Prostate gland (tissue), 2 donors: Measurements from ENCODE around the gene LIMK1. TPM values are rescaled to one million over a fixed set of nuclear protein-coding genes. Genes with fewer than 3 reads are reported as not detected.
A peak's percentile ranks its signal among the peaks of the same experiment; 100 is the strongest.

Experiments used
- DNase-seq: peaks from one replicate; pipeline ENCODE4 v3.0.0-alpha.2; 2019; ENCODE audit warnings: low spot score
- H3K27ac ChIP-seq, 2 donors: fragments of 200-600 bp; sonication (generic); 2 replicates each; pipeline ENCODE4 v1.5.1; 2017 to 2019
- H3K27me3 ChIP-seq: fragments of 200-600 bp; sonication (generic); replicated peaks from 2 replicates; pipeline ENCODE4 v1.5.1; 2019; ENCODE audit not compliant: insufficient read depth
- H3K36me3 ChIP-seq, 2 donors: fragments of 200-600 bp; sonication (generic); 1 replicate in 1 of 2; 2 replicates in 1 of 2; pipeline versions ENCODE4 v1.5.1 to v1.8.1; 2017 to 2019
- H3K4me1 ChIP-seq: fragments of 200-600 bp; sonication (generic); replicated peaks from 2 replicates; pipeline ENCODE4 v1.5.1; 2019
- H3K4me3 ChIP-seq, 2 donors: fragments of 200-600 bp; sonication (generic); 2 replicates each; pipeline ENCODE4 v1.5.1; 2017 to 2019
- H3K9me3 ChIP-seq: fragments of 200-600 bp; sonication (generic); 2 replicates; pipeline ENCODE4 v1.5.1; 2017
- POLR2A ChIP-seq: fragments of 450-650 bp; IDR thresholded peaks from one replicate; pipeline ENCODE4 v1.6.1; 2016; ENCODE audit warnings: antibody characterized with exemption, mild to moderate bottlenecking
- POLR2AphosphoS5 ChIP-seq: sonication (generic); formaldehyde crosslinking; IDR thresholded peaks from one replicate; pipeline ENCODE4 v1.6.1; 2017; ENCODE audit warnings: antibody characterized with exemption
- WGBS: methylation state at CpG from one replicate; pipeline ENCODE4 v1.1.5; 2018; 5-methylcytosine and 5-hydroxymethylcytosine counted together
- intact Hi-C: fragments of 100-400 bp; cut with DNase I; formaldehyde crosslinking; loops from one replicate; pipeline ENCODE4 v1.14.2; 2022
- total RNA-seq, 2 donors: library from RNA; depleted of rRNA; stranded (reverse); fragments of >200 nt; gene quantifications; one replicate each; pipeline ENCODE4 v1.1.0, GENCODE V29; 2016
- TF ChIP-seq, protein P1 (sequence below), 4 experiments: fragments of 200-600 bp in 2 of 4; fragments of 450-650 bp in 2 of 4; sonication (generic) in 2 of 4; IDR thresholded peaks; 1 replicate in 3 of 4; 2 replicates in 1 of 4; pipeline ENCODE4 v1.5.1; 2016 to 2019; ENCODE audit warnings: antibody characterized with exemption in 4 of 4, mild to moderate bottlenecking in 2 of 4, moderate library complexity in 2 of 4

LIMK1 gene
- total RNA-seq = 10 to 100 TPM; 12.8 to 41.2 TPM

DNA sequence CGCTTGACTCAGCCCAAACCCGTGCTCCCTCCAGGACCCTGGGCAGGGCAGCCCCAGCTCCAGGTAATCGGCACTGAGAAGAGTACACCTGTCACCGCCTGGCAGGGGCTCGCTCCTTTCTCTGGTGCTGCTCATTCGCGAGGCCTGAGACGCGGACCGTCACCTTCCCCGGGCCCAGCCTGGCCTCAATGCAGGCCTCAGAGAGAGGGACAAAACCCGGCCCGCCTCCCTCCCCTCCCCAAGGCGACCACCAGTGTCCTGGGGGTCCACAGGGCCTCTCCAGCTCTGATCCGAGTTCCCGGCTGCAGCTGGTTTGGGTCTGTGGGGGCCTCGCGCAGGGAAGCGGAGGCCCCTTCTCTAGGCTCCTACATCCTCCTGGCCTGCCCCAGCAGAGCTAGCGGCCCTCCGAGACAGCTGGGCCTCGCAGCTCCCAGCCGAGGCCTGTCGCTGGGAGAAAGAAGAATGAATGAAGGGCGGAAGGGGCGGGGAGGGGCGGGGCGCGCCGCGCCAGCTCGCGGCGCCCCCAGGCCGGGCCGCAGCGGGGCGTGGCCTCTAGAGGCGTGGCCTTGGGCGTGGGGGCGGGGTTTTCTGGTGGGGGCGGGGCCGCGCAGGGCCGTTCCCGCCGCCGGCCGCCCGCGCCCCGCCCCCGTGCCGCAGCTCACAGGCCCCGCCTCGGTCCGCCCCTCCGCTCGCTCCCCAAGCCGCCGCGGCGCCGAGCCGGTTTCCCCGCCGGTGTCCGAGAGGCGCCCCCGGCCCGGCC, at the start of gene LIMK1:
Gene LIMK1, plus strand, starts transcription at position 688 of the 760 bp plus-strand sequence. CDS start 187 bp downstream, outside the sequence.
- H3K27ac ChIP-seq = peak within 1 kb of the TSS; percentile 55 to 67
- WGBS = 12% methylated on average over 28 of the region's 71 CpGs
- intact Hi-C loops = no loop called here

DNA sequence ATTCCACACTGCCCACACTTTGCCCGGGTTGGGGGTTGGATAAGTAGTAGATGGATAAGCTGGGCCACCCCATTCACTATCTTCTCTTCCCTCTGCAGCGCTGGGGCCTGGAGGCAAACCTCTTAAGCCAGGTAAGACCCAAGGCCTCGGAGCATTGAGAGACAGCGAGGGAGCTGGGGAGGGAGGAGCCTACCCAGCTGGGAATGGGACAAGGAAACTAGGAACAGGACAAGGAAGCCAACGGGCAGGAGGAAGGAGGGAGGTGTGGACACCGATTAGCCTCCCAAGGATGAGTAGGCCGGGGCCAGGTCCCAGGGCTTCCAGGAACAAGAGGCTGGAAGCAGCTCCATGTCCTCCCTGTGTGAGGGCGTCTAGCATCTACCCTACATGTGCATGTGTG, 46.0 kb upstream of the LIMK1 start:
- peak overlapping the region in 1 of 2 donors; percentile 4 for H3K27ac ChIP-seq
- peaks cover 5% of the 10 kb centered on the region for H3K4me1 ChIP-seq
- intact Hi-C loops = no loop called here
- H3K27me3 ChIP-seq = no peaks in the 10 kb centered on the region
- DNase-seq = no peak
- TF ChIP-seq, protein P1, sequence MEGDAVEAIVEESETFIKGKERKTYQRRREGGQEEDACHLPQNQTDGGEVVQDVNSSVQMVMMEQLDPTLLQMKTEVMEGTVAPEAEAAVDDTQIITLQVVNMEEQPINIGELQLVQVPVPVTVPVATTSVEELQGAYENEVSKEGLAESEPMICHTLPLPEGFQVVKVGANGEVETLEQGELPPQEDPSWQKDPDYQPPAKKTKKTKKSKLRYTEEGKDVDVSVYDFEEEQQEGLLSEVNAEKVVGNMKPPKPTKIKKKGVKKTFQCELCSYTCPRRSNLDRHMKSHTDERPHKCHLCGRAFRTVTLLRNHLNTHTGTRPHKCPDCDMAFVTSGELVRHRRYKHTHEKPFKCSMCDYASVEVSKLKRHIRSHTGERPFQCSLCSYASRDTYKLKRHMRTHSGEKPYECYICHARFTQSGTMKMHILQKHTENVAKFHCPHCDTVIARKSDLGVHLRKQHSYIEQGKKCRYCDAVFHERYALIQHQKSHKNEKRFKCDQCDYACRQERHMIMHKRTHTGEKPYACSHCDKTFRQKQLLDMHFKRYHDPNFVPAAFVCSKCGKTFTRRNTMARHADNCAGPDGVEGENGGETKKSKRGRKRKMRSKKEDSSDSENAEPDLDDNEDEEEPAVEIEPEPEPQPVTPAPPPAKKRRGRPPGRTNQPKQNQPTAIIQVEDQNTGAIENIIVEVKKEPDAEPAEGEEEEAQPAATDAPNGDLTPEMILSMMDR (IDR thresholded peaks at IDR 0.05) = no peak
- TF ChIP-seq POLR2AphosphoS5 = no peak
- TF ChIP-seq POLR2A = no peak
- 79% methylated on average over 8 of the region's 8 CpGs for WGBS
- no peak overlapping the region for H3K4me3 ChIP-seq
- H3K36me3 ChIP-seq = no peaks in the 10 kb centered on the region
- no peaks in the 10 kb centered on the region for H3K9me3 ChIP-seq

More for the DNA sequence above, at the start of gene LIMK1:
- Histone ChIP-seq H3K9me3 (no peaks in the 10 kb centered on the region), H3K36me3 (no peaks in the 10 kb centered on the region), H3K27me3 (no peaks in the 10 kb centered on the region), H3K4me3 (peak within 1 kb of the TSS; percentile 66 to 70), H3K4me1 (peaks cover 3% of the 10 kb centered on the region)
- TF ChIP-seq POLR2A = peak; percentile 19
- TF ChIP-seq, protein P1 (IDR thresholded peaks at IDR 0.05) = no peak
- TF ChIP-seq POLR2AphosphoS5 = no peak
- DNase-seq = peak; percentile 74

DNA sequence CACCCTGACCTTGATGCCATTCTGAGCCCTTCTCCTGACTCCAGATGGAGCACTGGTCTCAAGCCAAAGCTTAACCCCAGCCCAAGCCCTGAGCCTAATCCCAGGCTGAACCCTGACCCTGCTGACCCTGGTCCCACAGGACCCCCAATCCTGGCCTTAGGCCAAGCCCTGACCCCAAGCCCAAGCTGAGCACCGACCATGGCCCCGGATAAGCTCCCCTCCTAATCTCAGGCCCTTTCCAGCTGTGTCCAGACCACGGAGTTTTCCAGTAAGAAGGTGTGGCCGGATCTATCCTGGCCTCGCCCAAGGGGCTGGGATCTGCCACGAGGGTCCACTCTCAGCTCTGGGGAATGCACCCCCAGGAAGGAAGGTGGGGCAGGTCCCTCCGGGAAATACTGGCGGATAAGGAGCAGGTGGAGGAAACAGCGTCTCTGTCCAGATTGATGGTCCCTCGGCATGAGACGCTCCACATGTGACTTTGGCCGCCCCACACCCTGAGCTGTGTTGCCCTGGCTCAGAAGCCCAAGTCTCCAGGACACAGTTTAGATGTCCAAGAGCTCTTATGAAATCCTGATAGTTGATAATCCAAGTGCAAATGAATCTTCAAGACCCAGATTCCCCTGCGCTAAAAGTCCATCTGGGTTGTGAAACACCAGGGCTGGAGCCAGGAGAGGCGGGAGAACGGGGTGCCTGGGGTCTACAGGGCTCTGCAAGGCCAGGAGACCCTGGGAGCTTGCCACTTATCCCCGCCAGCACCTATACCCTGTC, 45.2 kb upstream of the LIMK1 start:
- no peak for DNase-seq
- TF ChIP-seq POLR2A (no peak), POLR2AphosphoS5 (peak; percentile 33)
- TF ChIP-seq, protein P1 (IDR thresholded peaks at IDR 0.05) = no peak
- H3K4me1 ChIP-seq = peaks cover 8% of the 10 kb centered on the region
- H3K9me3 ChIP-seq = no peaks in the 10 kb centered on the region
- no peaks in the 10 kb centered on the region for H3K27me3 ChIP-seq
- H3K27ac ChIP-seq = peak overlapping the region; percentile 4 to 51
- WGBS = 77% methylated on average over 16 of the region's 16 CpGs
- intact Hi-C loops = no loop called here
- no peak overlapping the region for H3K4me3 ChIP-seq
- no peaks in the 10 kb centered on the region for H3K36me3 ChIP-seq

DNA sequence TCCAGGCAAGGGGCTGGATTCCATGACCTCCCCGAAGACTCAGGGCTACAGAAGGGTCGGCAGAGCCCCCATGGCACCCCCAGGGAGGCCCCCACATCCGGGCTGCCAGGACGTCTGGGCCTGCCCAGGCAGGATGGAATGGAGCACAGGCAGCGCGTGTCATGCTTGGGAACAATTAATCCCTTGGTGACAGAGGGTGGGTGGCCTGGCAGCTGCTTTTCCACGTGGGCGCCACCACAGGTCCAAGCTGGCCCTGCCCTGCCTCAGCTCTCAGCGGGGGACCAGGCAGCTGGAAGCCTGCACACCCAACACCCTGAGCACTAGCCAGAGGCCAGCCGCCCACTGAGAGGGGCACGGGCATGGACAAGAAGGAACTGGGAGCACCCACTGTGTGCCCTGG, 44.3 kb upstream of the LIMK1 start:
- 52% methylated on average over 9 of the region's 11 CpGs for WGBS
- Histone ChIP-seq H3K4me1 (peaks cover 10% of the 10 kb centered on the region), H3K27me3 (no peaks in the 10 kb centered on the region), H3K27ac (peak overlapping the region; percentile 4 to 51), H3K4me3 (no peak overlapping the region), H3K36me3 (no peaks in the 10 kb centered on the region), H3K9me3 (no peaks in the 10 kb centered on the region)
- DNase-seq = peak; percentile 67
- intact Hi-C loops = no loop called here
- no peak for TF ChIP-seq POLR2A
- TF ChIP-seq POLR2AphosphoS5 = peak; percentile 74
- TF ChIP-seq, protein P1 (IDR thresholded peaks at IDR 0.05) = no peak
